ENCODE measurements around the gene ANGPTL2. TPM values are rescaled to one million over a fixed set of nuclear protein-coding genes. Genes with fewer than 3 reads are reported as not detected.
"Not testable (repeated sequence)": the region's sequence is repeated elsewhere in the genome, so short reads cannot be mapped to it uniquely, and the experiment has no call there.

Gene ANGPTL2, protein sequence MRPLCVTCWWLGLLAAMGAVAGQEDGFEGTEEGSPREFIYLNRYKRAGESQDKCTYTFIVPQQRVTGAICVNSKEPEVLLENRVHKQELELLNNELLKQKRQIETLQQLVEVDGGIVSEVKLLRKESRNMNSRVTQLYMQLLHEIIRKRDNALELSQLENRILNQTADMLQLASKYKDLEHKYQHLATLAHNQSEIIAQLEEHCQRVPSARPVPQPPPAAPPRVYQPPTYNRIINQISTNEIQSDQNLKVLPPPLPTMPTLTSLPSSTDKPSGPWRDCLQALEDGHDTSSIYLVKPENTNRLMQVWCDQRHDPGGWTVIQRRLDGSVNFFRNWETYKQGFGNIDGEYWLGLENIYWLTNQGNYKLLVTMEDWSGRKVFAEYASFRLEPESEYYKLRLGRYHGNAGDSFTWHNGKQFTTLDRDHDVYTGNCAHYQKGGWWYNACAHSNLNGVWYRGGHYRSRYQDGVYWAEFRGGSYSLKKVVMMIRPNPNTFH
- 100 to 1,000 TPM in 1 of 12 donors, 10 to 100 TPM in 10, not detected in 1; 53.1 to 180 (median 78.7) TPM for polyA plus RNA-seq (ENCODE audit: insufficient read length in 12 of 12)
- long read RNA-seq, donor 1, partial matches to known transcripts, result 11 of 14 reads
- long read RNA-seq, donor 1, other reads (novel, unspliced or antisense), result 0 of 14 reads
- long read RNA-seq, donor 2, transcript ANGPTL2-202 (5 exons, 3,707 nt), result major isoform, 15 of 30 reads
- long read RNA-seq, donor 2, partial matches to known transcripts, result 15 of 30 reads
- long read RNA-seq, donor 2, other reads (novel, unspliced or antisense), result 0 of 30 reads
- long read RNA-seq, donor 3, partial matches to known transcripts, result 5 of 8 reads
- long read RNA-seq, donor 3, other reads (novel, unspliced or antisense), result 0 of 8 reads
- long read RNA-seq, donor 4, transcript ANGPTL2-202 (5 exons, 3,707 nt), result major isoform, 7 of 7 reads
- long read RNA-seq, donor 4, partial matches to known transcripts, result 0 of 7 reads
- long read RNA-seq, donor 4, other reads (novel, unspliced or antisense), result 0 of 7 reads
- long read RNA-seq, donor 5, result 0 reads
- long read RNA-seq, donor 6, transcript ANGPTL2-202 (5 exons, 3,707 nt), result major isoform, 6 of 11 reads
- long read RNA-seq, donor 6, partial matches to known transcripts, result 5 of 11 reads
- long read RNA-seq, donor 6, other reads (novel, unspliced or antisense), result 0 of 11 reads
- long read RNA-seq, donor 7, transcript ANGPTL2-202 (5 exons, 3,707 nt), result major isoform, 10 of 10 reads
- long read RNA-seq, donor 7, partial matches to known transcripts, result 0 of 10 reads
- long read RNA-seq, donor 7, other reads (novel, unspliced or antisense), result 0 of 10 reads
- long read RNA-seq, donor 8, transcript ANGPTL2-202 (5 exons, 3,707 nt), result major isoform, 14 of 35 reads
- long read RNA-seq, donor 8, partial matches to known transcripts, result 20 of 35 reads
- long read RNA-seq, donor 8, other reads (novel, unspliced or antisense), result 0 of 35 reads
- long read RNA-seq, donor 9, transcript ANGPTL2-202 (5 exons, 3,707 nt), result major isoform, 19 of 58 reads
- long read RNA-seq, donor 9, partial matches to known transcripts, result 38 of 58 reads
- long read RNA-seq, donor 9, other reads (novel, unspliced or antisense), result 0 of 58 reads
- long read RNA-seq, donor 10, transcript ANGPTL2-202 (5 exons, 3,707 nt), result major isoform, 14 of 33 reads
- long read RNA-seq, donor 10, partial matches to known transcripts, result 19 of 33 reads
- long read RNA-seq, donor 10, other reads (novel, unspliced or antisense), result 0 of 33 reads
- long read RNA-seq, donor 11, transcript ANGPTL2-202 (5 exons, 3,707 nt), result major isoform, 20 of 46 reads
- long read RNA-seq, donor 11, partial matches to known transcripts, result 26 of 46 reads
- long read RNA-seq, donor 11, other reads (novel, unspliced or antisense), result 0 of 46 reads

DNA sequence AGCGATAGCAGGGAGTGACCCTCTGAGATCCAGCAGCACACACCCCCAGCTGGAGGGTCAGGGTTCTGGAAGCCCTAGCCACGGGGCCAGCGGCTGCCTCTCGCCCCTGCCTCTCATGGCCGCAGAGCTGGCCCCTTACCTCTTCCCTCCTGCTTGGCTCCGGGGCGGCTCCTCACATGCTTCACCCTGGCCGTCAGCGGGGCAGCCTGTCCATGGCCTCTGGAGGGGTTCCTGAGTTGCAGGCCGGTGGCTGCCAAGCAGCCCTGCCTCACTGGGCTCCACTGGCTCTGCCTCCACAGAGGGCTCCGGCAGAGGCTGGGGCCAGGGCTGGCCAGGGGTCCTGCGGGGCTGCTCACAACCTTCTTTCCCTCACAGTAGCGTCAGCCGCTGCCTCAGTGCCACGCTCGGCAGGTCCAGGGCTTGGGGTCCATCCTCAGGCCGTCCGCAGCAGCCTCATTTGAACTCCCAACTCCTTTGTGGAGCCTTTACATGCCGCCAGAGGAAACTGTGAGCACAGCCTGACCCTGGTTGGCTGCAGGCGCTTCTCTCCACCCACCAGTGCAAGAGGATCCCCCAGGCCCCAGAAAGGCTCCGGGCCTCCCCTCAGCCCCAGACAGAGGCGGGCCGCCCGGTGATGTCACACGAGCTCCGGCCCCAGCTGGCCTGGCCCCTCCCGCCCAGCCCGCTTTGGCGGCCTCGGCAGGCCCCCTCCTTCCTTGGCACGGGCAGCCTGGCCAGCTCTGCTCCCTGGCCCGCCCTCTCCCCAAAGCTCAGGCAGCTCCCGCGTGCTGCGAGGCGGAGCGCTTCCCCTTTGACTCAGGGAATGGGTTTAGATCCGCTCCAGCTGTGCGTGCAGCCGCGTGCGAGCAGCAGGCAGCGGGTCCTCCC lies at the start of gene ANGPTL2:
Gene ANGPTL2 (minus strand): TSS at position 460 of the 888 bp plus-strand sequence. CDS start 13,904 bp downstream, outside the sequence.
- peak; percentile 95 for DNase-seq

DNA sequence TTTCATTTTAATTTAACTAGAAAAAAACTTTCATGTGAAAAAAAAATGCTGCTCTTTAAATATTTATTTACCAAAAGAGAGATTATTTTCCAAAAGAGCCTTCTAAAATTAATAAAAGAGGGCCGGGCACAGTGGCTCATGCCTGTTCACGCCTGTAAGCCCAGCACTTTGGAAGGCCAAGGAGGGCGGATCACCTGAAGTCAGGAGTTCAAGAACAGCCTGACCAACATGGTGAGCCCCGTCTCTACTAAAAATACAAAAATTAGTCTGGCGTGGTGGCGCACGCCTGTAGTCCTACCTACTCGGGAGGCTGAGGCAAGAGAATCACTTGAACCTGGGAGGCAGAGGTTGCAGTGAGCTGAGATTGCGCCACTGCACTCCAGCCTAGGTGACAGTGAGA lies 48.9 kb upstream of the ANGPTL2 start:
- not testable (repeated sequence) for DNase-seq

DNA sequence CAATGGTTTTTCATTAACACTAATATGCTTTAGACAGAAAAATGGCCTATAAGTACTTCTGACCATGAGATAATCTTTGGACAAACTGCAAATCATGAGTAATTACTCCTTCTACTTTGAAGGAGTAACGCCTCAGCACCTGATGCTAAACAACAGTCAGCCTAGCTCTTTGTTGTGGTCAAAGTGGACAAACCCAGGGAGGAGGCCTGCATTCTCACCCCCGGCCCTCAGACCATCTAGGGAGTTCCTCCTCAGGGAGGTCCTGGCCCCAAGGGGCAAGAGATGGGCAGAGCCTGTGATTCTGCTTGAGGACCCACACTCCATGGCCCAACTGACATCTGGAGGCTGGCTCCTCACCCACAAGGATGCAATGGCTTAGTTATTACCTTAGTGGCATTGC lies 48.2 kb upstream of the ANGPTL2 start:
- DNase-seq, result no peak

DNA sequence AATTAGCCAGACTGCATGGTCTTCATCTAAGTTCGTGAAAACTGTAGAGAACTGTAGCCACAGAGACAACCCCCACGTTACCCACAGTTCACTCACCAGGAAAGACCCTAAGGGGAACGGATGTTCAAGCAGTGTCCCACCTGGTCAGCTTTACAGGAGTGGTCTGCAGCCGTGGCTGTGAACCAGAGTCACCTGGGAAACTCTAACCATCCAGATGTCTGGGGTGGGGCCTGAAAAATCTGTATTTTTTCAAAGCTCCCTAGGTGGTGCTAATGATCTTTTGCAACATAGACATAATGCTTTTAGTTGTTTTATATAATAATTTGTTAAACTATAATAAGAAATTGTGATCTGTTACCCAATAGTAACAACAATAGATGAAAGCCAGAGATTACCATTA lies 47.7 kb upstream of the ANGPTL2 start:
- DNase-seq, result no peak

DNA sequence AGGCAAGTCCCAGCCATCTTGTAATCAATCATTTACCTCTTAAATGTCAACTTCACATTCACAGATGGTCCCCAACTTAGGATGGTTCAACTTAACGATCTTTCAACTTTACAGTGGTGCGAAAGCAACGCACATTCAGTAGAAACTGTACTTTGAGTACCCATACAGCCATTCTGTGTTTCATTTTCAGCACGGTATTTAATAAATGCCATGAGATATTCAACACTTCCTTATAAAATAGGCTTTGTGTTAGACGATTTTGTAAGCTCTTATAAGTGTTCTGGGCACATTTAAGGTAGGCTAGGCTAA lies 47.1 kb upstream of the ANGPTL2 start:
- DNase-seq, result no peak

DNA sequence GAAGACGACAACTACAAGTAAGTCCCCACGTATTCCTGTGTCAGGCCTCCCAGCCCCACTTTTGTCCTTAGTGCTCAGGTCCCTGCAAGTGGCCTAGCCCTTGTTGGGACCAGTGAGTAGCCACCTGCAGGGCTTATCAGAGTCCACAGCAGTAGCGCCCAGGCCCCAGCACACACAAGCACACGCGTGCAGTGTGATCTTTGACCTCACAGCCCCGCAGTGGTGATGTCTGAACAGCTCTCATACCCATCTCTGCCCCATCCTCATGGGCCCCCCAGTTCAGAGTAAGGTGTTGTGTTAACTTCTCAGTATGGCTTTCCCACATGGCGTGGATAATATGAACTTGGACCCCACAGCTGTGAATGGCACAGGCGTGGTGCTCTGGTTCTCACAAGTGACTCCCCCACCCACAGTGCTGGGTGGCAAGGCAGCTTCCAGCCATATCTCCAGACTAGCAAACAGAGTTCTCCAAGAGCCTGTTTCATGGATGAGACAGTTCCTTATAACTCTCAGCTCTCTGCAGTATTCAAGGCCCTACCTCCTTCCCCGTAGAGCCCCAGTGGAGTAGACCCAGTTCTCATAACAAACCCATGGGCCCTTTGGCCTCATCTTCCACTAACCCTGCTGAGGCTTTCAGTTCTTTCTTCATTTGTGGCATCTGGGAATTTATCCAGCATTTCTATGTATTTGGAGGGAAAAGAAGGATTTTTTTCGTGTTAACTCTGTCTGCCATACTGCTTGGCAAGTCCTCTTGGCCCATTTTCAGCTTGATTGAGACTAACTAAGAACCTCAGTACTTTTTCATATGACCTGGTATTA lies 46.5 kb upstream of the ANGPTL2 start:
- DNase-seq, result no peak

DNA sequence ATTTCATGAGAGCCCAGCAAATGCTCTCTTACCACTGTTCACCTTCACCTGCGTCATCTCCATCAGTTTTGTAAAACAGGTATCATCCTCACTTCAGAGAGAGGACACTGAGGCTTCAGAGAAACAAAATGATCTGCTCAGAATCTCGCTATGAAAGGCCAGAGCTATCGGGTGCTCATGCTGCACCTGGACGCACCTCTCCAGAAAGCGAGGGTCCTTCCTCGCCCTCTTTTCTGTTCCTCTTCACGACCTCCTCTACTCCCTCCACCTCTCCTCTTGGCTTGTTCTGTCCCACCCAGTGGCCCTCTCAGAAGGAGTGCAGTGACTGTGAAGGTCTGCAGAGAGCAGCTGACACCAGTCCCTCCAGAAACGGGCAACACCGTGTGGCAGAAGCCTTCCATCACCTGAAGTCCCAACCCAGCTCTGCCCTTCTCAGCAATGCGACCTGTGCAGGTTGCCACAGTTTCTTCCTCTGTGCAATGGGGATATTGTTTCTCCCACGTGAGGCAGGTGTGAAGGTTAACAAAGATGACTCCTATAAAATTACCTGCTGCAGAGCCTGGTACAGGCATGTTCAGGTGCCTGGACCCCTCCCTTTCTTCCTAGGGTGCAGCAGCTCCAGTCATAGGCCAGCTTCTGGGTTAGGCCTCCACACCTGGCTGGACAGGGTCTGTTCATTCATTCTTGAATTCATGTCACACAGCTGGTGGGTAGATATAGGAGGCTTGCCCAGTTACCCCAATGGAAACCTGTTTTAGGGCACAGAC lies 45.3 kb upstream of the ANGPTL2 start:
- no peak for DNase-seq

DNA sequence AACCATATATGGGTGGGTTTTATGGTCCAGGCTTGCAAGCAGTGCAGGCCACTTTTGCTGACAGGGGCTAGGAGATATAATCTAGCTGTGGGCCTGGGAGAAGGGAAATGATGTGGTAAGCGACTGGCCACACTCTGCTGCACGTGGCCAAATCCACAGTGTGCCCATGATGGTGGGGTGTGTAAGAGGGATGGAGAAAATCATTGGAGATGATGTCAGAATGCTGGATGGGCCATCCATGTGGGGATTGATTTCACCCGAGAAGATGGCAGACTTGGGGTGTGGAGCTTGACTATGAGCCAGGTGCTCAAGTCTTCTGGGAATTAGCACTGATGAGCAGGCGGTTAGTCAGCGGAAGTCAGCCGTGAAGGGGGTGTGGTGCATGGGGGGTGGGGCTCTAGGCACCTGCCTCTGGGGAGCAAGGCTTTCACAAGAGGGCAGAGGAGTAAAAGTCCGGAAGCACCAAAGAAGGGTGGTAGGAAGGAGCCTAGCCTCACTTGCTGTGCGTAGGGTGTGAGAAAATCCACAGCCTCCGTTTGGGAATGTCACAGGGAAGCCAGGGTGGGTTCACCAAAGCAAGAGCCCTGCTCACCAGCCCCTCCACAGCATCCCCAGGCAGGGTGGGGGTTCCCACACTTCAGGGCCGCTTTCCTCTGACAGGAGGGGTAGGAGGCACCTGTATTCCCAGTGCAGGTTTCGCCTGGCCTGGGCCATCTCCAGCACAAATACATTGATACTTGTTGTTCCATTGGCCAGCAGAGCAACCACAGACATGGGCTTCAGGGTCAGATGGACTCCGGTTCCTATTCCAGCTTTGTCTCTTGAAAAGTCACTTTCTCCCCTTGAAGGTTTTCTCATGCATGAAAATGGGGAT lies 44.5 kb upstream of the ANGPTL2 start:
- DNase-seq, result no peak

DNA sequence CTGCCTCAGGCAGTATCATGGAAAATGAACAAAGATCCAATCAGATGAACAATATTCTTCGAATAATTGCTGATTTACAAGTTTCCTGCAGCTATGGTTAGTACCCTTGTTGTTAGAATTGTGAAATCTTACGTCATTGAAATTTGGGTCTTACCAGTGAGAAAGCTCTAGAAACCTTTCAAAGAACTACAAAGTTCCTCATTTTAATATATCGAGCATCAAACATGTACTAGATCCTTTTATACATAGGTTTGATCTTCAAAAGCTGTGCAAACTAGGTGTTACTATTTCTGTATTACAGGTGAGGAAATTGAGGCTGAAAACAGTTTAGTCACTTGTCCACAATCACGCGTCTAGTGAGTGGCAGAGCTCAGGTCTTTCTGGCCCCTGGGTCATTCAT lies 43.7 kb upstream of the ANGPTL2 start:
- no peak for DNase-seq

DNA sequence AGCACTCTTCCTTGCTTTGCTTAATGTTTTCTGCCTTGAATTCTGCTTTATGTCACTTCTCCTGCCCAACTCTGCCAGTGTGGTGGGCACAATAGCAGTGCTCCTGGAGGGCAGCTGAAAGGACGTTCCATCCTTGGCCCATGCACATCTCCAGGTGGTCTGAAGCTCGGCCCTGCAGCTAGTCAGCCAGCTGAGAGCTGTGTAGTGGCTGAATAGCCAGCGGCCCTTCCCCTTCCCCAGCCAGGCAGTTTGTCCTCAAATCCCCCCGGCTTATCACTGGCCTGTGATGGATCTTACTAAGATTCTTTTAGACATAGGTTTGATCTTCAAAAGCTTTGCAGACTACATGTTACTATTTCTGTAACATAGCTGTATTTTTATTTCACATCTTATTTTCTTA lies 42.7 kb upstream of the ANGPTL2 start:
- DNase-seq, result no peak

DNA sequence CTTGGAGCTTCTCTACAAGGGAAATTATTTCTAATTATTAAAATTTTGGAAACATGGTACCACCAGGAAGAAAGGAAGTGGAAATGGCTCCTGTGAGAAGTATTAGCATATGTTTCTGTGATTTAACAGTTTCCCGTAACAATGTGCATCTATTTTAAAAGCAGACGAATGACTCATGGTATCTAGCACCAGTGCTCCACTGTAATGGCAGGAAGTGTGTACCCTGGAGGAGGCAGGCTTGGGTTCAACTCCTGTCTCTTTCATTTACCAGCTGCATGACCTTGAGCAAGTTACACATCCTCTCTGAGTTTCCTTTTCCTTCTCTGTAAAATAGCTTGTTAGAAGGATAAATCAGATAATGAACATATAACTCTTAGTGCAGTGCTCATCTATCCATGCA lies 41.0 kb upstream of the ANGPTL2 start:
- no peak for DNase-seq

DNA sequence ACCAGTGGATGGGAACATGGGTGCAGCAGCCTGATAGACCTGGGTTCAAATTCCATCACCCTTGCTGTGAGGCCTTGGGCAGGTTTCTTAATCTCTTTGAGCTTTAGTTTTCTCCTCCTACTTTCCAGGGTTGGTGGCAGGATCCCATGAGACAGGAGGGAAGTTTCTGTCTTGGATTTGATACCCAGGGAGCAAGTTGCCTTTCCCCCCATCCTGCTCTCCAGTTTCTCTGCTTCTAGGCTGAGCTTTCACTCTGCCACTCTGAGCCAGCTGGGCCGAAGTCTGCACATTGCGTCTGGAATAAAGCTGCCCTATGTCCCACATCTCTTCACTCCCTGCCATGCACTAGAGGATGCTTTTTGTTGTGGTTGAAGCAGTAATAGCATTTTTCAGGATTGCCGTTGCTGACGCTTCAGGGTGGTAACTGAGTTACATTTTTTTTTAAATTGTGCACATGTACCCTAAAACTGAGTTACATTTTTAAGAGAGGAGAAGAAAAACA lies 40.5 kb upstream of the ANGPTL2 start:
- DNase-seq, result no peak

DNA sequence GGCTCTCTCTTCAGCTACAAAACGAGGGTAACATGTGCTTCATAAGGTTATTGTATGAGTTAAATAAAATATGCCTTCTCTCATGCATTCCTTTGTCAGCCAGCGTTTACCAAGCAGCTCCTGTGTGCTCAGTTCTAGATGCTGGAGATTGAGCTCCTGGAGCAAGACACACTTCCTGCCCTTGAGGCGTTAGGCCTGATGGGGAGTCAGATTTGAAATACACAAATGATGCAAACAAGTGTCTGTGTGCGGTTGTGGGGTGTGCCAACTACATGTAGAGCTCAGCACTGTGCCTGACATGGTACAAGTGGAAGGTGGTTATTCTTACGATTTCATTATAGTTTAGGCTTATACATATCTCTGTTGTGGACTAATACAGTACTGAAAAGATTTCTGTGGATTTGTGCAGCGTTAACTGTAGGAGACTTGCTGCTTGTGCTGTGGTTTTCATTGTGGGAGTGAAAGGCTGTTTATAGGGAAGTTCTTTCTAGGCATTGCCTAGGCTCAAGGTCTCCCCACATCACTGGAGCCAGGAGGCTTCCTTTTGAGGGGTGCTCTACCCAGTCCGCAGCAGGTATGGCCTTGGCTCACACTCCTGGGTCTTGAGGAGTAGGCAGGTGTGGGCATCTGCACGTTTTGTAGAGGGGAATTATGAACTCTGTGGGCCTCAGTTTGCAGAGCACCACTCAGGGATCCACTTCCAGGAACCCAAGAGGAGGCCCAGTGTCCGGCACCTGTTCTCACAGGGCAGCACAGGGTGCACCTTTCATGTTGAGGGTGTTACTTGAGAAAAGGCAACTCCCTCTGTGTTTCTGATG lies 39.8 kb upstream of the ANGPTL2 start:
- no peak for DNase-seq

DNA sequence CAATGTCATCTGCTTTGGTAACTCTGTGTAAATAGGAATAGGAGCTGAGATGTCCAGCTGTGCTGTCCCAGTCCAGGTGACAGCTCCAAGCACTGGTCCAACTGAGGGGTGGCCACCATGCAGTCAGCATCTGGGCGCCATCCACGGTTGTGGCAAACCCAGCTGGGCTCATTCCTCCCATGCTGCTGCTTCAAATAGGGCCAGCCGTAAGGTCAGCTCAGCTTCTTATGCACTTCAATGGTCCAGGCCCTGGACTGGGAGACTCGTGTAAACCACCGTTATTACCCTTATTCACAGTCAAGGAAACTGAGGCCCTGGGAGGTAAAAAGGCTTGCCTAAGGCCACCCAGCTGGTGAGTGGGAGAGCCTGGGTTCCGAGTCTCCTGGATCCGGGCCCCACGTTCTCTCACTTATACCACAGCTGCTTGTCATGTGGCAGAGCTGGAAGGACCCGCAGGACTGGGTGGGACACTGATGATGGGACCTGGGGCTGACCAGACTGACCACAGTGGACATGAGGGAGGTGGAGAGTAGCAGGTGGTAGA lies 38.7 kb upstream of the ANGPTL2 start:
- DNase-seq, result no peak

DNA sequence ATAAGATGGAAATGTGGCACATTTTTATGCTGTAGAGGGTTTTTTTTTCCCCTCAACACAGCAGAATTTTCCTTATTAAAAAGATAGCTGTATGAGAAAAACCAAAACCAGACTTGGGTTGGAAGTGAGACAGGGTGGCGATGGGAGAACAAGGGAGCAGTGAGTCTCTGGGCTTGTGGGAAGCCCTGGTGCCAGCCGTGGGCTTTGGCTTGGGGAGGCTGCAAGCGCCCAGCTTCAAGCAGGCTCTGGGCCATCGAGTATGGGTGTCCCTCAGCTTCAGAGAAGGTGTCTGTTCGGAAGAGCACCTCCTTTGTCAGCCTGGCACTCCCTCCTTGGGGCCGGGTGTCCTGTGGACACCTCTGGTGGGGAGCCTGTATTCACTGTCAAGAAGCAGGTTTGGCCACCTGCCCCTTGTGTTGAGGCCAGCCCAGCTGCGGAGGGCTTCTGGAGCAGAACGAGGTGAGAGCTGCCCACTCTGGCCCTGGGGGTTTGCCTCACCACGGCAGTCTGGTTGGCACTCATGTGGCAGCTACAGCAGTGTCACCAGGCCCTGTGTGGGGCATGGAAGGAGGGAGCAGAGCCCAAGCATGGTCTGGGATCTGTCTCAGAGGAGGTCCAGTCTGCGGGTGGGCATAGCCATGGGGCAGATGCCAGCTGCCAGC lies 37.6 kb upstream of the ANGPTL2 start:
- no peak for DNase-seq

Measured in muscle of arm (tissue), 14 donors.